GM15510 (cell line): ENCODE measurements around the gene APBA2.

Source experiments
- POLR2A ChIP-seq: IDR thresholded peaks from 3 replicates; pipeline ENCODE4 v1.6.1; 2011; ENCODE audit warnings: borderline replicate concordance; ENCODE audit not compliant: insufficient read length; ENCODE audit errors: extremely low read depth

The APBA2 gene

DNA sequence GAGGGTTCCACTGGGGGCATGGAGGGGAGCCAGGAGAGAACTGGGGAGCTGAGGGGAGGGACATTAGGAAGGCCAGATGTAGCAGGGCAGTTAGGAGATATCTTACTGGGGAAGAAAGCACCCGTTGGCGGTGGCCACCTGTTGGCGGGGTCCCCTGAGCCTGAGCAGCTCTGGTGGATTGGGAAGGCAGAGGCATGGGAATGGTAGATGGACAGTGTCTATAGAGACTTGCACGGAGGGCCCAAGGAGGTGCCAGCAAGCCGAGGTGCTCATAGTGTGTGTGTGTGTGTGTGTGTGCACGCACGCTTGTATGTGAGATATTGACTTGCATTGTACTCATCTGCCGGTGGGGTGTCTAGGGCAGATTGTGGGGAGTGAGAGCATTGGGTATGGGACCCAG, 179.0 kb downstream of the APBA2 start:
- no peak for TF ChIP-seq POLR2A

- TF ChIP-seq POLR2A, result no peak
Measured at GRCh38 chr15:29065571-29065970, 179.8 kb downstream of the APBA2 start.

DNA sequence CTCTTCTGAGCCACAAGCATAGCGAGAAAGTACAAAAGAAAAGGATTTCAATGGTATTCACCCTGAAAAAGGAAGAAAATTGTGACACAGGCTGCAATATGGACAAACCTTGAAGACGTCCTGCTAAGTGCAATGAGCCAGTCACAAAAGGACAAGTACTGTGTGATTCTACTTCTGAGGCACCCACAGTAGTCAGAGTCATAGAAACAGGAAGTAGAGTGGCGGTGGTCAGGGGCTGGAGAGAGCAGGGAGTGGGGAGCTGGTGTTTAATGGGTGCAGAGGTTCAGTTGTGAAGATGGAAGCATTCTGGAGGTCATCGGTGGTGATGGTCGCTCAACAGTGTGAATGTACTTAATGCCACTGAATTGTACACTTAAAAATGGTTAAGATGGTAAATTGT, 180.5 kb downstream of the APBA2 start:
- no peak for TF ChIP-seq POLR2A

GRCh38 chr15:29066838-29067237, 181.1 kb downstream of the APBA2 start:
- no peak for TF ChIP-seq POLR2A

DNA sequence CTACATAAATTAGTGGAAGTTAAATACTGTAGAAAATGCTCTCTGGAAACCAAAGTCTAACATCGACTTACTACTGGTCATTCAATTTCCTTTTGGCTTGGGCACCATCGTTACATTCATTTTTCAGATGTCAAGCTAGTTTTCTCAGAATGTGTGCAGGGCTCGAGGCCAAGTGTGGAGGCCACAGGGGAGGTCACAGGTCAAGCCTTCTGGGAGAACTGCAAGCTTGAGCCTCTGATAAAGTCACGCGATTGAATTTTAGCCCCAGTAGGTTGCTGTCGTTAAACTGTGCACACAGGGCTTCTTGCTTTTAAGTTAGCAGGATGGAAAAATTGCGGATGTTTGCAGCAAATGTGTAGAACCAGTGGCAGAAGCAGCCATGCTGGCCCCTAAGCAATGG, 182.2 kb downstream of the APBA2 start:
- TF ChIP-seq POLR2A, result no peak

DNA sequence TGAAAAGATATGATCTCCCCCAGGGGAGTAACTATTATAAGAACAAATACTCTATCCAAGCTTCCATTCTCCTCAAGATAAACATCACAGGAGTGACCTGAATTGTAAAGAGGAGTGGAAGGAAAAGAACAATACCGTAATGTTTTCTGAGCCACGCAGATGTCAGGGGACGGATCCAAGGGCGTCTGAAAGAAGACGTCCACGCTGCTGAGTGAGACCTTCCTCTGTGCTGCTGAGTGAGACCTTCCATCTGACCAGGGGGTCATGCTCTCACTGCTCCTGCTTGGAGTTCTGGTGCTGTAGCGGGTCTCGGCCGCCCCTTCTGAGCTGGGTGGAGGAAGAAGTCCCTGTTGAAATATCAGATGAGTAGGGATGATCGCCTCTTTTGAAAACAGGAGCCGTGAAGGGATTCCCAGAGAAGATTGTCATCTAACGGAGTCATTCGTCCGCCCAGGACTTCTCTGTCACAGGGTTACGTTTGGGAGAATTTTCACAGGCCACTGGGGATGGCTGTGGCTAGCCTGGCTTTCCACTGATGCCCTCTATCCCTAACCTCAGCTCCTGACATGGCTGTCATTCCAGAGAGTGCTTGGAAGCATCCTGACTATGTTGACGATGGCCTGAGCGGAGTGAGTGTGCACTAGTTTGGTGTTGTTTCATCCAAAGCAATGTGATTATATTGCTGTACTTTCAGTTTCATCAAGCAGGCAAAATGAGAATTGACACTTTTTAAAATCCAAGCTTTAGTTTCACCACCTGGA, 184.9 kb downstream of the APBA2 start:
- TF ChIP-seq POLR2A, result no peak

GRCh38 chr15:29071232-29071881, 185.6 kb downstream of the APBA2 start:
- TF ChIP-seq POLR2A, result no peak

DNA sequence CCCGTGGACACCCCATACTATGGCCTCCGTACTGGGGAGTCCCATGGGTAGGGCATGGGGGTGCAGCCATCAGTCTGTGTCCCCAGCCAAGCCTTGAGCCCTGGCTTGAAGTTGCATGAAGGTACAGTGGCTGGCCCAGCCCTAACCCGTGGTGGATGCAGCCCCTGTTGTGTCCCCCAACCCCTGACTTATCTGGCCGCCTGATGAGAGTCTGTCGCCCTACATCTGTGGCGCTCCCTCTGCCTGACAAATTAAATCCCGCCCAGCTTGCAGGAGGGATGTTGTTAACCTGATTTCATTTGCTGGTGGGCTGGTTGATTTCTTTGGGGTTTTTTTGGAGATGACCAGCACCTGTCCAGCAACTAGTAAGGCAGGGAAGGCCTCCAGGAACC, 186.1 kb downstream of the APBA2 start:
- TF ChIP-seq POLR2A, result no peak

DNA sequence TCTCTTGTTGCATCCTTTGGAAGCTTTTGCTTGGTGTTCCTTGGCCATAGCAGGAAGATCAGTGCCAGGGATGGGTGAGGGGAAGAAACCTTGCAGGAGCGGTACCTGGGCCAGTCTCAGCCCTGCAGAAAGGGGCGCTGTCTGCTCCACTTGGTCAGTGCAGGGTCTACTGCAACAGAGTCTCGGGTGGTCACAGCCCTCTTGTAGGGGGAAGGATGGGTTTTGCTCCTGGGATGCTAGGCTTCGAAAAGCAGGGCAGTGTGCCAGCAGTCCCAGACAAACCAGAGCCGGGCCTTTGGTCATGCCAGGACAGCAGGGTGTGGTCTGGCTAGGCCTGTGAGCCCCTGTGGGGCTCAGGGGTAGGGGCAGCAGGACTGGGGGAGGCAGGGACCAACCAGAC, 186.7 kb downstream of the APBA2 start:
- no peak for TF ChIP-seq POLR2A

DNA sequence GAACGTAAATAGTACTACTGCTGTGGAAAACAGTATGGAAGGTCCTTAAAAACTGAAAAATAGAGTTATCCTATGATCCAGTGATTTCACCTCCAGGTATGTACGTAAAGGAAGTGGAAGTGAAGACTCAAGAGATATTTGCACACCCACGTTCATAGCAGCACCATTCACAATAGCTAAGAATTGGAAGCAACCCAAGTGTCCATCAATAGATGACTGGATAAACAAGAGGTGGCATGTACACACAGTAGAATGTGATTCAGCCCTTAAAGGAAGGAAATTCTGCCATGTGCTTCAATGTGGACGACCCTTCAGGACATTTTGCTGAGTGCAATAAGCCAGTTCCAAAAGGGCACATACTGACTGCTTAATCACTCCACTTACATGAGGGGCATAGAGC, 188.3 kb downstream of the APBA2 start:
- TF ChIP-seq POLR2A, result no peak

- TF ChIP-seq POLR2A, result no peak
Measured at GRCh38 chr15:29078541-29078940, 192.8 kb downstream of the APBA2 start.

GRCh38 chr15:29079479-29079878, 193.7 kb downstream of the APBA2 start:
- TF ChIP-seq POLR2A, result no peak

GRCh38 chr15:29081781-29082180, 196.0 kb downstream of the APBA2 start:
- TF ChIP-seq POLR2A, result no peak

GRCh38 chr15:29083161-29083560, 197.4 kb downstream of the APBA2 start:
- no peak for TF ChIP-seq POLR2A

- TF ChIP-seq POLR2A, result no peak
Measured at GRCh38 chr15:29083858-29084257, 198.1 kb downstream of the APBA2 start.

- TF ChIP-seq POLR2A, result no peak
Measured at GRCh38 chr15:29086001-29086400, 200.2 kb downstream of the APBA2 start.
